Tibial nerve (tissue), 4 donors: ENCODE data around the gene COQ3.

Experiments
- CTCF ChIP-seq, 5 experiments: fragments of 200-600 bp in 3 of 5; fragments of 450-650 bp in 2 of 5; sonication (generic) in 3 of 5; IDR thresholded peaks; one replicate each; pipeline ENCODE4 v1.5.1; 2016 to 2019; ENCODE audit warnings: antibody characterized with exemption in 5 of 5, mild to moderate bottlenecking in 3 of 5, moderate library complexity in 2 of 5
- EP300 ChIP-seq, 2 donors: sonication (generic); formaldehyde crosslinking; IDR thresholded peaks; one replicate each; pipeline ENCODE4 v1.6.1; 2017; ENCODE audit warnings: antibody characterized with exemption in 2 of 2, mild to moderate bottlenecking in 1 of 2
- POLR2A ChIP-seq, 2 donors: fragments of 450-650 bp; IDR thresholded peaks; one replicate each; pipeline ENCODE4 v1.6.1; 2017; ENCODE audit warnings: antibody characterized with exemption in 2 of 2, mild to moderate bottlenecking in 2 of 2, moderate library complexity in 2 of 2

- TF ChIP-seq CTCF (IDR thresholded peaks at IDR 0.05): no peak
- no peak for TF ChIP-seq POLR2A (IDR thresholded peaks at IDR 0.05)
- TF ChIP-seq EP300 (IDR thresholded peaks at IDR 0.05): no peak
Measured at GRCh38 chr6:99424022-99424421, 30.0 kb upstream of the COQ3 start.
